Endothelial cell of umbilical vein (primary cell): Measurements from ENCODE around the gene FTH1. TPM values are rescaled to one million over a fixed set of nuclear protein-coding genes. Genes with fewer than 3 reads are reported as not detected.

Source experiments
- BruUV-seq: library from RNA; stranded (reverse); fragments of 400-500 nt; replicated peaks from 2 replicates; lab custom pipeline; 2021; lab: Mats Ljungman, UMichigan
- CTCF ChIA-PET: fragments of 300-600, 350-600 bp; sonication (Branson Sonifier 250); formaldehyde crosslinking; loops from one replicate; lab custom pipeline; 2021; ENCODE audit warnings: antibody characterized with exemption, inconsistent platforms; lab: Charles Lee
- POLR2A ChIA-PET: fragments of 300-600, 350-600 bp; sonication (Branson Sonifier 250); formaldehyde crosslinking; loops from one replicate; lab custom pipeline; 2021; ENCODE audit warnings: antibody characterized with exemption, inconsistent platforms; lab: Charles Lee
- DNase-seq: peaks from one replicate; pipeline ENCODE4 v3.0.0-alpha.2; 2011; ENCODE audit warnings: low read depth, low spot score
- FAIRE-seq: peaks from 2 replicates; lab custom pipeline; 2011; peaks lifted over from hg19 to GRCh38; lab: Jason Lieb, UNC
- H2AFZ ChIP-seq: 2 replicates; pipeline ENCODE4 v1.6.0; 2012; ENCODE audit warnings: low read depth, low read length, control low read depth, inconsistent platforms
- H3K27ac ChIP-seq: 2 replicates; pipeline ENCODE4 v1.5.1; 2011; ENCODE audit warnings: low read depth, mild to moderate bottlenecking, control low read depth, low read length, moderate library complexity; ENCODE audit not compliant: insufficient read depth
- H3K27me3 ChIP-seq, 2 experiments: 2 replicates each; pipeline versions ENCODE4 v1.6.0 to v1.6.1; 2011; ENCODE audit warnings: low read length in 2 of 2, mixed read lengths in 1 of 2; ENCODE audit not compliant: control insufficient read depth in 2 of 2, insufficient read depth in 2 of 2
- H3K36me3 ChIP-seq, 2 experiments: 2 replicates in 1 of 2; 3 replicates in 1 of 2; pipeline ENCODE4 v1.5.1; 2011; ENCODE audit warnings: low read length in 2 of 2, mild to moderate bottlenecking in 1 of 2, moderate library complexity in 1 of 2; ENCODE audit not compliant: control insufficient read depth in 2 of 2, insufficient read depth in 2 of 2; ENCODE audit errors: extremely low read depth in 1 of 2
- H3K4me1 ChIP-seq: 3 replicates; pipeline ENCODE4 v1.5.1; 2011; ENCODE audit warnings: mild to moderate bottlenecking, low read length; ENCODE audit not compliant: control insufficient read depth, insufficient read depth; ENCODE audit errors: extremely low read depth
- H3K4me2 ChIP-seq: 2 replicates; pipeline ENCODE4 v1.6.1; 2011; ENCODE audit warnings: low read length, control low read depth, mixed read lengths; ENCODE audit not compliant: insufficient read depth
- H3K4me3 ChIP-seq, 3 experiments: fragments of 200-600 bp in 1 of 3; sonication (generic), shearing (Covaris generic) in 1 of 3; replicated peaks in 1 of 3; 2 replicates each; pipeline ENCODE4 v1.5.1; 2011 to 2016; ENCODE audit warnings: control low read depth in 3 of 3, low read length in 3 of 3, mild to moderate bottlenecking in 2 of 3, inconsistent platforms in 1 of 3, low read depth in 1 of 3, moderate library complexity in 1 of 3; ENCODE audit not compliant: insufficient read depth in 1 of 3
- H3K79me2 ChIP-seq: 2 replicates; pipeline ENCODE4 v1.6.0; 2012; ENCODE audit warnings: low read length, inconsistent platforms; ENCODE audit not compliant: control insufficient read depth, insufficient read depth
- H3K9ac ChIP-seq: replicated peaks from 2 replicates; pipeline ENCODE3; 2011; ENCODE audit warnings: low read length, control low read depth; ENCODE audit not compliant: insufficient read depth; ENCODE audit errors: extremely low read depth
- H3K9me1 ChIP-seq: replicated peaks from 3 replicates; pipeline ENCODE4 v1.6.0; 2011; ENCODE audit warnings: mild to moderate bottlenecking, low read length; ENCODE audit not compliant: control insufficient read depth, insufficient read depth; ENCODE audit errors: extremely low read depth
- H3K9me3 ChIP-seq: replicated peaks from 2 replicates; pipeline ENCODE4 v1.5.1; 2012; ENCODE audit warnings: low read length, inconsistent platforms; ENCODE audit not compliant: control insufficient read depth, insufficient read depth
- H4K20me1 ChIP-seq: replicated peaks from 2 replicates; pipeline ENCODE3; 2011; ENCODE audit warnings: mild to moderate bottlenecking, low read length; ENCODE audit not compliant: control insufficient read depth, insufficient read depth; ENCODE audit errors: extremely low read depth
- CTCF ChIP-seq, 2 donors: IDR thresholded peaks; 1 replicate in 1 of 2; 2 replicates in 1 of 2; pipeline ENCODE4 v1.5.1; 2011; ENCODE audit warnings: low read length in 2 of 2, mild to moderate bottlenecking in 2 of 2, moderate library complexity in 2 of 2, control low read depth in 1 of 2, inconsistent platforms in 1 of 2, low read depth in 1 of 2; ENCODE audit not compliant: insufficient read depth in 1 of 2; ENCODE audit errors: extremely low read depth in 1 of 2
- EZH2 ChIP-seq: IDR thresholded peaks from 2 replicates; pipeline ENCODE4 v1.6.1; 2012; ENCODE audit warnings: borderline replicate concordance, low read depth, mild to moderate bottlenecking, moderate library complexity, low read length, inconsistent platforms; ENCODE audit not compliant: severe bottlenecking
- FOS ChIP-seq: IDR thresholded peaks from 2 replicates; pipeline ENCODE4 v1.6.1; 2011; ENCODE audit warnings: mild to moderate bottlenecking, low read length, moderate library complexity, borderline replicate concordance; ENCODE audit not compliant: insufficient read depth
- GATA2 ChIP-seq: IDR thresholded peaks from 2 replicates; pipeline ENCODE4 v1.7.0; 2011; ENCODE audit warnings: low read depth, mild to moderate bottlenecking, moderate library complexity, mixed read lengths, low read length; ENCODE audit not compliant: insufficient read length, insufficient read depth
- JUN ChIP-seq: IDR thresholded peaks from 2 replicates; pipeline ENCODE4 v1.6.1; 2011; ENCODE audit warnings: borderline replicate concordance, low read depth; ENCODE audit not compliant: insufficient read length, insufficient read depth
- MAX ChIP-seq: IDR thresholded peaks from 2 replicates; pipeline ENCODE4 v1.6.1; 2011; ENCODE audit not compliant: insufficient read depth, insufficient read length
- MYC ChIP-seq: IDR thresholded peaks from one replicate; pipeline ENCODE4 v1.6.1; 2011; ENCODE audit warnings: mild to moderate bottlenecking, low read depth, low read length
- POLR2A ChIP-seq: IDR thresholded peaks from 2 replicates; pipeline ENCODE4 v1.6.1; 2012; ENCODE audit warnings: low read depth, mild to moderate bottlenecking, control low read depth, low read length
- POLR2AphosphoS5 ChIP-seq: IDR thresholded peaks from 2 replicates; pipeline ENCODE4 v1.6.1; 2012; ENCODE audit warnings: low read depth, mild to moderate bottlenecking, control low read depth, low read length, moderate library complexity; ENCODE audit not compliant: insufficient read depth
- dilution Hi-C: fragments of 300-500 bp; cut with MboI; formaldehyde crosslinking; loops from one replicate; pipeline ENCODE4 v1.15.0; 2019; ENCODE audit warnings: low sequenced_read_pairs; ENCODE audit not compliant: extremely low pct_ligation_motif_present
- intact Hi-C: fragments of 100-400 bp; cut with micrococcal nuclease; formaldehyde crosslinking; loops from one replicate; pipeline ENCODE4 v1.10.0; 2022
- polyA plus RNA-seq, 4 experiments: library from polyadenylated mRNA; depleted of rRNA in 3 of 4; stranded (reverse) in 3 of 4; unstranded in 1 of 4; fragments of >200 nt; gene quantifications; 2 replicates each; pipeline versions ENCODE4 v1.2.1 to v1.2.3, GENCODE V29; 2011 to 2012; ENCODE audit warnings: missing spikeins in 1 of 4
- total RNA-seq: library from RNA; stranded (reverse); gene quantifications from 2 replicates; pipeline ENCODE4 v1.2.3, GENCODE V29; 2021

Gene FTH1
- total and polyA plus RNA-seq, 2 donors (not counting 3 experiments of a cell fraction or from before 2014, with no cell fraction given) = 1,177 to 2,501 TPM

DNA sequence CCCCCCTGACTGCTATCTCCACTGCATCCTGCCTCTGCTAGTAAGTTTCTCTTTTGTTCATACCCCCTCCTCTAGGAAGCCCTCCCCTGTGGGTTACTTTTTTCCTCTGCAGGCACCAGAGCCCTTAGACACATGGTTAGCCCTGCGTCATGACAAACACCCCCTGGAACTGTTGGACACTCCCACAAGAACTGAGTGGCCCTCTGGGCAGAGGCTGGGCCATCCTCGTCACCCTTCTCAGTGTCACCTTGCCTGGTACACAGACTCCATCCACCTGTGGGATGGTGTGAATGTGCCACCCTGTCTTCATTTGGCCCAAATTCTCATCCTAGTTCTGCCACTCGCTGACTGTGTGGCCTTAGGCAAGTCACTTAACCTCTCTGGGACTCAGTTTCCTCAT lies 46.0 kb downstream of the FTH1 start:
- CTCF ChIA-PET = interaction anchor here (1.0 to 1.2 kb wide), 2 partner anchors 8 to 26 kb away, joined by 3 to 4 read pairs; no protein-coding TSS in a partner anchor

More for the DNA sequence above, 46.0 kb downstream of the FTH1 start:
- Histone ChIP-seq H3K9me1 (no peaks in the 10 kb centered on the region), H3K27me3 (peaks cover 12 to 30% of the 10 kb centered on the region in 2 experiments), H3K36me3 (no peaks in the 10 kb centered on the region), H3K9me3 (no peaks in the 10 kb centered on the region), H3K27ac (no peak overlapping the region), H3K4me2 (no peak overlapping the region), H3K79me2 (no peaks in the 10 kb centered on the region), H3K4me3 (no peak overlapping the region), H2AFZ (no peak overlapping the region), H3K9ac (no peak overlapping the region), H4K20me1 (no peaks in the 10 kb centered on the region), H3K4me1 (no peaks in the 10 kb centered on the region)
- no TSS peak for BruUV-seq
- FAIRE-seq = no peak
- no peak for DNase-seq
- POLR2A ChIA-PET = no interaction called here
- dilution Hi-C loops (loop anchor here (10.0 kb wide), 1 partner anchor 183 kb away; no protein-coding TSS in a partner anchor), intact Hi-C loops (no loop called here)
- TF ChIP-seq POLR2AphosphoS5 (no peak), POLR2A (no peak), FOS (no peak), JUN (no peak), CTCF (IDR thresholded peaks at IDR 0.05; ENCODE audit: extremely low read depth in 1 of 2, insufficient read depth in 1 of 2, low read depth in 1 of 2, low read length in 2 of 2) (no peak), MYC (no peak), EZH2 (no peak), GATA2 (no peak), MAX (no peak)
